GM21786 (cell line): ENCODE data around the gene CTR9.

Experiments
- ATAC-seq: cut with Tn5 transposase; IDR thresholded peaks from one replicate; pipeline ENCODE4 v1.9.1; 2021; ENCODE audit not compliant: unreplicated experiment

The CTR9 gene

GRCh38 chr11:10779086-10779485, 28.0 kb downstream of the CTR9 start:
- no peak for ATAC-seq

GRCh38 chr11:10780040-10780439, 29.0 kb downstream of the CTR9 start:
- no peak for ATAC-seq

- no peak for ATAC-seq
Measured at GRCh38 chr11:10784232-10785145, 33.4 kb downstream of the CTR9 start.

- no peak for ATAC-seq
Measured at GRCh38 chr11:10785146-10785474, 34.1 kb downstream of the CTR9 start.

- no peak for ATAC-seq
Measured at GRCh38 chr11:10786451-10786850, 35.4 kb downstream of the CTR9 start.

GRCh38 chr11:10792385-10793068, 41.5 kb downstream of the CTR9 start:
- peak; percentile 85 for ATAC-seq

GRCh38 chr11:10793470-10794255, 42.6 kb downstream of the CTR9 start:
- no peak for ATAC-seq

- ATAC-seq = no peak
Measured at GRCh38 chr11:10796191-10796590, 45.1 kb downstream of the CTR9 start.

- no peak for ATAC-seq
Measured at GRCh38 chr11:10797001-10797400, 46.0 kb downstream of the CTR9 start.

- no peak for ATAC-seq
Measured at GRCh38 chr11:10797531-10797930, 46.5 kb downstream of the CTR9 start.

GRCh38 chr11:10798330-10798928, 47.4 kb downstream of the CTR9 start:
- no peak for ATAC-seq

- no peak for ATAC-seq
Measured at GRCh38 chr11:10800292-10800691, 49.2 kb downstream of the CTR9 start.

GRCh38 chr11:10803676-10804075, 52.6 kb downstream of the CTR9 start:
- ATAC-seq = no peak

GRCh38 chr11:10805741-10806140, 54.7 kb downstream of the CTR9 start:
- ATAC-seq = no peak

GRCh38 chr11:10806206-10806605, 55.2 kb downstream of the CTR9 start:
- no peak for ATAC-seq

- ATAC-seq = no peak
Measured at GRCh38 chr11:10807493-10808234, 56.6 kb downstream of the CTR9 start.

- no peak for ATAC-seq
Measured at GRCh38 chr11:10808235-10808552, 57.1 kb downstream of the CTR9 start.

- ATAC-seq = peak; percentile 88
Measured at GRCh38 chr11:10808553-10809372, 57.7 kb downstream of the CTR9 start, which contains the start of gene EIF4G2. EIF4G2 (minus strand) TSS chr11:10808926.

- peak; percentile 11 for ATAC-seq
Measured at GRCh38 chr11:10809373-10810160, 58.5 kb downstream of the CTR9 start.
